RCC 7860 (cell line): Measurements from ENCODE around the gene THADA.

ENCODE experiments used
- DNase-seq: peaks from one replicate; pipeline ENCODE4 v3.0.0-alpha.2; 2015; ENCODE audit warnings: low spot score
- FAIRE-seq: peaks from 2 replicates; lab custom pipeline; 2012; peaks lifted over from hg19 to GRCh38; lab: Jason Lieb, UNC

Gene THADA

GRCh38 chr2:43513796-43514195 is 82.0 kb downstream of the THADA start:
- DNase-seq (no peak), FAIRE-seq (no peak)

GRCh38 chr2:43513216-43513615 is 82.6 kb downstream of the THADA start:
- no peak for DNase-seq
- no peak for FAIRE-seq

DNA sequence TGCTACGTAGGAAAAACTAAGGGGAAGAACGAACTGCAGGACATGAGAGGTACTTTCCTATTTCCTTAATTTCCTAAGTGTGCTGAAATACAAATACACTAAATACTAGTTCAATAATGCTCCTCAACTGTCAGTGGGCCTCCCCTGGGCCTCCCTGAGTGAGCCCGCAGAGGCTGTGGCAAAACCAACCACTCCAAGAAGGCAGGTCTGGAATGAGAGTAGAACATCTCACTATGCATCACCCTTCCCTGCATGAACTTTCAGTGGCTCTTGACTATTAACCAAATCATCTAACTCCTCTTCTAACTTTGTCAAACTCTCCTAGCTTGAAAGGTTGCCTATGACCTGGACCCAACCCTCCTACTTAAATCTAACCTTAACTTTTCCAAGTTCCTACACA is 84.6 kb downstream of the THADA start:
- DNase-seq: no peak

DNA sequence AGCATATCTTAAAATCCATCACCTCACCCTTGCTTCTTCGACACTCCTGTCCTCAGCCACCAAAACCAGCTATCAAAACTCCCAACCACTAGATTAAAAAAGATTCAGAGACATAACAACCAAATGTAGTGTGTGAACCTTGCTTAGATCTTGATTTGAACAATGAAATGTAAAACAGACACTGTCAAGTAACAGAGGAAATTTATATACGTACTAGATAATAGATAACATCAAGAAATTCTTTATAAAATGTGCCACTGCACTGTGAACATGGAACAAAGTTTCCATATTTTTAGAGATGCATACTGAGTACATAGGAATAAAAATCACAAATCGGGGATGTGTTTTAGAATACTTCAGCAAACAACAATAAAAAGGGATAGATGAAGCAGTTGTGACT is 86.0 kb downstream of the THADA start:
- no peak for DNase-seq
- FAIRE-seq: no peak

More for the DNA sequence above, 84.6 kb downstream of the THADA start:
- FAIRE-seq: no peak

DNA sequence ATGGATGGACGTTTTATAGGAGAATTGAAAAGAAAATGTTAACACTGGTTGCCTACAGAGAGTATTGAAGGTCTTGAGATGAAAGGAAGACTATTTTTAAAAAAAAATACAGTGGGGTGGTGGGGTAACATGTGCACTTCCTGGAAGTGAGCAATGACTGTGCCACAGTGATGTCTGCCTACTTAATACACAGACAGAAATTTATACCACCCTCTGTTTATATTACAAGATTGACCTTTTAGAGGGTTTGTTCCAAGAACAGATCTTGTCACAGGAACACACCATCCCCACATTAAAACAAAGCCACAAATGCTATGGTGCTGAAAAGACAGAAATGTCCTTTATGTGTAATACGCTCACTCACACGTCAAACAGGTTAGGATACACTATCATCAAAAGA is 87.6 kb downstream of the THADA start:
- FAIRE-seq (no peak), DNase-seq (no peak)

GRCh38 chr2:43507137-43507536 is 88.7 kb downstream of the THADA start:
- peak; percentile 31 for DNase-seq
- peak; percentile 75 for FAIRE-seq

- no peak for DNase-seq
- FAIRE-seq: no peak
Observed at GRCh38 chr2:43495727-43496126, 100.1 kb downstream of the THADA start.

- no peak for DNase-seq
- no peak for FAIRE-seq
Observed at GRCh38 chr2:43493954-43494353, 101.9 kb downstream of the THADA start.

DNA sequence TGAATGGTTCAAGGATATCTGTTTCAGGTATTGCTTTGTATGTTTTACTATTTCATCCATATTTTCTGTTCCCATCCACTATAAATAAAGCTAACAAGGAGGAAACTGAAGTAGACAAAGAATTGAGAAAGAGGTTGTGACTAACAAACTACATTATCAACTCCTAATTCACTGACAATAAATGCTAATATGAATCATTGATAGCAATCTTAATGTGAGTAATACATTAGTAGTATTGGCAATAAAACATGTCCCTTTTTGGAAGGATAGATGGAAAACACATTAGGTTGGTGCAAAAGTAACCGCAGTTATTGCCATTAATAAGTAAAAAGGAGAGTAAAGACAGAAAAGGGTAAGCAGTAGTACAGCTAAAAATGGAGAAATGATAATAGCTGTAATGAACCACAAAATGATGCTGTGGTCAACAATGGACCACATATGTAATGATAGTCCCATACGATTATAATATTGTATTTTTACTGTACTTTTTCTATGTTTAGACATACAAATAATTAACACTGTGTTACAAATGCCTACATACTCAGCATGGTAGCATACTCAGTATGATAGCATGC is 104.7 kb downstream of the THADA start:
- no peak for FAIRE-seq

DNA sequence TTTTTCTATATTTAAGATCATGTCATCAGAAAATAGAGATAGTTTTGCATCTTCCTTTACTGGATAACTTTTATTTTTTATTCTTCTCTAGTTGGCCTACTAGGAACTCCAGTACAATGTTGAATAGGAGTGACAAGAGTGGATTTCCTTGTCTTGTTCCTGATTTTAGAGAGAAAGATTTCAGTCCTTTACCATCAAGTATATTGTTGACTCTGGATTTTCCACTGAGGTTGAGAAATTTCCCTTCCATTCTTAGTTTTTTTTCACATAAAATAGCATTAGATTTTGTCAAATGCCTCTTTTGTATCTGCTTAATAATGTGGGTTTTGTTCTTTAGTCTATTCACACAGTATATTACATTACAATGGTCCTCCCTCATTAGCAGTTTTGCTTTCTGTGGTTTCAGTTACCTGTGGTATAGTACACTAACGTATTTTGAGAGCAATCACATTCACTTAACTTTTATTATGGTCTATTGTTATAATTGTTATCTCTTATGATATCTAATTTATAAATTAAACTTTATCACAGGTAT is 105.5 kb downstream of the THADA start:
- FAIRE-seq (no peak), DNase-seq (no peak)

More for the DNA sequence above, 104.7 kb downstream of the THADA start:
- DNase-seq: no peak

GRCh38 chr2:43488737-43489136 is 107.1 kb downstream of the THADA start:
- no peak for FAIRE-seq
- DNase-seq: no peak

- FAIRE-seq: no peak
- no peak for DNase-seq
Observed at GRCh38 chr2:43486603-43487002, 109.2 kb downstream of the THADA start.

DNA sequence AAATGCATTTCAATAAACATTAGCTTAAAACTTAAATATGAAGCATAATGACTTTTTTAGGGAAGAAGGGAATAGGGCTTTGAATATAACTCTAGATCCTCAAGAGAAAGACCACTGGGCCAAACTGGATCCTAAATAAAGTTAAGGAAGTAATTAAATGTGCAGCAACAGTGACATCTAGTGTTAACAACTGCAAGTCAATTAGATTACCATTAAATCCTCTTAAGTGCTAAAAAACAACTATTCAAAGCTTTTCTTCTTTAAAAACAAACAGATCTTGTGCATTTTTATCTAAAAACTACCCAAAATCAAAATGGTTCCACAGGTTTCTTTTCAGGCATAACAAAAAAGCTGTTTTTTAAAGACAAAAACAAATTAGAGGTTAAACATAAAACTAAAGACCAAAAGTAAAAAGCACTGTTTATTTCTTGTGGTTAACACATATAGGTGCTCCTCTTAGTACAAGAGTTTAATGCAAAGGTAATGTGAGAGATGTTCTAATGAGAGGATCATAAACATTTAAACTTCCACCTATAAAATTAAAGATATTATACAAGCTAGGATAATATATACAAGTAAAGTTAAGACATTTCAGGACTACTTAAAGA is 111.4 kb downstream of the THADA start:
- peak; percentile 81 for FAIRE-seq
- peak; percentile 45 for DNase-seq

DNA sequence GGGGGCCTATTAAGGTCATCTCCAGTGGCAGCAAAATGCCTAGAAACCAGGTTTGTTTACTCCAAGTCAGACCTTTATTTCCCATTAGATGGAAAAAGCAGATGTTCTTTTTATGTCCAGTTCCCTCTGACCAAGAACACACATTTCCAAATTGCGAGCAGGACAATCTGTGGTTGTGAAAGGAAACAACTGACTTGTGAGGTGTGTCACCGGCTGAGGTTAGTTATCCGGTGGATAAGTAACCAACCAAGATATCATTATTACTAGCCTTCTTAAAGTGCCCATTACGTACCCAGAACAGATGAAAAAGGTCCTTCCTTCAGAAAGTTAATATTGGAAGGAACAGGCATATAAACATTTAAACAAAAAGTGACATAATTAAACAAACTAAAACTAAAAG is 112.9 kb downstream of the THADA start:
- DNase-seq (peak; percentile 60), FAIRE-seq (peak; percentile 95)

DNA sequence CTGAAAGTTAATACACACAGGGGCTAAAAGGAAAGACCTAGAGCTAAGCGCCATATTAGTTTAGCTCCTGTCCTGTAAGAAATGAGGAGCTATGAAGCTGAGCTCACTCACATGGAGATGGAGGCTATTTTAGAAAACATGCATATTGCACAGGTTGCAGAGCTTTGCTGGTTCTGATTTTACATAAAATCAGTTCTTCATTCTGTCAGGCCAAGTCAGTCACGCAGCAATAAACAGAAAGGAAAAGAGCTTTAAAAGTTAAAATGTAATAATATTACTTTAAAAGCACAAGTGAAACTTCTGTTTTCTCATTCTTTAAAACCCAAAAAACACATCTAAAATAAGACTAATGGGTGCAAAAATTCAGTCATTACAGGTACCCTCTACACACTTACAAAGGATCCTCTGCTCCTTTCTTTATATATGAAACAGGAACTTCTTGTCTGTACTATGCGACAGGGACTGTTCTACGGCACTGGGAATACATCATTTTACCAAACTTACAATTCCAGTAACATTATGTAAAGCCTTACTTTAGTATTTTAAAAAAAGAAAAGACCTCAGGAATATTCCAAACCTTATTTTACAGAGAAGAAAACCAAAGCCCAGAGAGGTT is 113.8 kb downstream of the THADA start:
- no peak for DNase-seq
- FAIRE-seq: no peak

DNA sequence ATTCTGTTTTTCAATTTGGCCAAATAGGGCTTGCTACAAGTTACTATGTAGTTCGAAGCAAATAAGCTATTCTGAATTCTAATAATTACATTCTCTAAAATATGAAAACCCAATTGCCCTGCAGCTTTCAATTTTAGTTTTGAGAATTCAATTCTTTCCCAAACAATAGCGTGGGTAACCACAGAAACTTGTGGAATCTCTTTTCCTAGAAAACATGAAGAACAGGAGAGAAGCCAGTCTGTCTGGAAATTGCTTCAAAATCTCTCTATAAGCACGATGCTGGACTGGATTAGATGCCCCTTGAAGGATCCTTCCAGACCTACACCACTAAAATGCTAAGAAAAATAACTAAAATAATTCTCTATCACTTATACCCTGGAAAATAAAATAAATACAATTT is 115.0 kb downstream of the THADA start:
- FAIRE-seq: no peak
- DNase-seq: no peak

- DNase-seq: no peak
- FAIRE-seq: no peak
Observed at GRCh38 chr2:43478412-43479086, 117.3 kb downstream of the THADA start.

GRCh38 chr2:43475922-43476321 is 119.9 kb downstream of the THADA start:
- DNase-seq (no peak), FAIRE-seq (no peak)

DNA sequence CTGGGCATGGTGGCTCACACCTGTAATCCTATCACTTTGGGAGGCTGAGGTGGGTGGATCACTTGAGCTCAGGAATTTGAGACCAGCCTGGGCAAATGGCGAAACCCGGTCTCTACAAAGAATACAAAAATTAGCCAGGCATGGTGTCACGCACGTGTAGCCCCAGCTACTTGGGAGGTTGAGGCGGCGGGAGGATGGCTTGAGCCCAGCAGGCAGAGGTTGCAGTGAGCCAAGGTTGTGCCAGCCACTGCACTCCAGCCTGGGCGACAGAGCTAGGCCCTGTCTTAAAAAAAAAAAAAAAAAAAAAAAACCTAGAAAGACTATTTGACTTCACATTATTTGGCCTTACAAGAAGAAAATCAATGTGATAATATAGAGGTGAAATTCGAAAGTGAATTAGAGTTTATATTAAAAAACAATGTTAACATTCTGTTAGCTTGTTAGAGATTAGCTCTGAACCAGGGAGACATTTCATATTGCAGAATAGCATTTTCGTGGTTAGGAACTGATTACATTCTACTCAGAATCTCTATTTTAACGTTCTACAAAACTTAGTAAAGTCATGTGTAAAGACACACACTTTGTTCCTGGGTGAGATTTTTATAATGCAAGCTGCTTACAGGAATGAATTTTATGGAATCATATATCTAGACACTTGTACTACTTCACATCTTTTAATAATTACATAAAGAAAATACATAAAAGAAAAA is 120.5 kb downstream of the THADA start:
- DNase-seq (no peak), FAIRE-seq (no peak)

GRCh38 chr2:43474273-43474672 is 121.6 kb downstream of the THADA start:
- no peak for DNase-seq
- no peak for FAIRE-seq

- FAIRE-seq (no peak), DNase-seq (no peak)
Observed at GRCh38 chr2:43473767-43474166, 122.1 kb downstream of the THADA start.
